ENCODE measurements around the gene ANAPC4.

ANAPC4 gene

DNA sequence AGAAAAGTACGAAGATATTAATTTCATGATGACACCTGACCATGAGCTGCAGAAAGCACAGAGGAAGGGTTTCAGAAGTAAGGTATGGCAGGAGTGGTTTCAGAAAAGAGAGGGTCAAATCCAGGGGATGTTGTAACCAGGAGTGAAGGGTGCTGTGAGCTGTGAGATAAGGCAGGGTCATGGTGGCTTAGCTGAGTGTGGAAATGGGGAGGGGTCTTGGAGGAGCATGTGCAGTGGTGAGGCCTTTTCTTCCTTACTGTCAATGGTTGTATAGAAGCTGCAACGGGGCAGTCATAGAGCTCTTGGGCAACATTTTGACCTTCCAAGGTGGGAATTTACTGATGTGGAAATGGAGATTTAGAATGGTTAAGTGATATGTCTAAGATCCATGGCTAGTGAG lies 2.5 kb downstream of the ANAPC4 start:
- no peak for ATAC-seq

DNA sequence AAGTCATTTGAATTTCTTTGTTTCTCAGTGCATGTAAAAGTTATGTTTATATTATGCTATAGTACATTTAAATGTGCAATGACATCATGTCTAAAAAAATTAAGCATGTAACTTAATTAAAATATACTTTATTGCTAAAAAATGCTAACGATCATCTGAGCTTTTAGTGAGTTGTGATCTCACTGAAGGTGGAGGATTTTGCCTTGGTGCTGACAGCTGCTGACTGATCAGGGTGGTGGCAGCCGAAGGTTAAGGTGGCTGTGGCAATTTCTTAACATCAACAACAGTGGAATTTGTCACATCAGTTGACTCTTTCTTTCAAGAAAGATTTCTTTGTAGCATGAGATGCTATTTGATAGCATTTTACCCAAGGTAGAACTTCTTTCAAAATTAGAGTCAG lies 6.6 kb downstream of the ANAPC4 start:
- no peak for ATAC-seq

DNA sequence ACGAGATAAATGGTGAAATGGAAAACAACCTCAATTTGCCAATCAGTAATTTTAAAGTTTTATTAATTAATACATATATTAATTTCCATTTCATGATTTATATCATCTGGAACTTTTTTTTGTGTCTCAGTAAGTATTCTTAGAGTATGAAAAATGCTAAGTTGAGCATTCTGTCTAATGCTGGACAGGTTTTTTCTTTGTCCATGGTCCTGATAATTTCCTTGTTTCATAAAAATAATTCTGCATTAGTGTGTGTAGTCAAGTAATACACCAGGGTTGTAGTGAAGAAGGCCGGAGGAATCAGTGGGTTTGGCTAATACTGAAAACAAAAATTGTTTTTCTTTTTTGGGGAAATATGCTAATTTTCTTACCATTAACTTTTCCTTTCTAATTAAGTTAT lies 9.9 kb downstream of the ANAPC4 start:
- ATAC-seq: no peak

DNA sequence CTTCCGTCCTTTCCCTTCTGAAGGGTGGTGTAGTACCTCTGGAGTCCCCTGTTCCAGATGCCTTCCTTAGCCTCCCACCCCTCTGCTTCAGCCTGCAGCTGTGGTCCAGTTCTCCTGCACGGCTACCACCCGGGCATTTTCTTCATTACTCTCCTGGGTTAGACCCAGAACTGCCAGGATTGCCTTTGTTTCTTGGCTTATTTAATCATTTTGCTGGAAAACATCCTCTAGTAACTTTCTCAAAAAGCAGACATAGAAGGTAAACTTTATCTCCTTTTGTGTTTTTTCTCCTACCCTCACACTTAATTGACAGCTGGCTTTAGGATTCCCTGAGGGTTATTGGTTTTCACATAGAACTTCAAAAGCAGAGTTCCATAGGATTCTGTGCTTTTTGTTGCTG lies 20.2 kb downstream of the ANAPC4 start:
- no peak for ATAC-seq

DNA sequence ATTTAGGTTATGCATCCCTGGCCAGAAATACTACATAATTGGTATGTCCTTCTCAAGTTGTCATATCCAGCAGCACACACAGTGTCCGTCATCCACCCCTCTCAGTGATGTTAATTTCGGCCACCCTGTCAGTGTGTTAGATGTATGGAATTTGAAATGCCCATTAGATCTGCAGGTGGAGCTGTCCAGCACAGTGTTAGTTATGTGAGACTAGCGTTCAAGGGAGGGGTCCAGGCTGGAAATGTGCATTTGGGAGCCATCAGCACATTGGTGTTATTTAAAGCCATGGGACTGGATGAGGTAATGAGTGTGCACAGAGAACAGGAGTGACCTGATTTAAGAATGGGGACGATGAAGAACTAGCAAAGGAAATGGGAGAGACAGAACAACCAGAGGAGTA lies 22.4 kb downstream of the ANAPC4 start:
- no peak for ATAC-seq

DNA sequence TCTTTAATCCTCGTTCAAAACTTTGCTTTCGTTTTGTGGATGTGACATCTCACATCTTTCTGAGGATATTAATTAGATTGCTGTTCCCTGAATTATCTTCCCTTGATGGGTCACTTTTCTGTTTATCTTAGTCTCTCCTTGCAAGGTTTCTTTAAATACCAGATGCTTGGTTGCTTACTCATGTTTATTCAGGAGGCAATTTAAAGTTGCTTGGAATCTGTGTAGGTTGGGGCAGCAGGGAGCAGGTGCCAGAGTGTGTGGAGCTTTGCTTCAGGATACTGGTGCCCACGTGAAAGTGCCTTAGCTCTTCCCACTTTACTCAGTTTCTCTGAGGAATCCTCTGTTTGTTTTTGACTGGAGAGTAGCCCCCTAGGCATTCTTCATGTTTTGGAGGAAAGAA lies 24.0 kb downstream of the ANAPC4 start:
- no peak for ATAC-seq

DNA sequence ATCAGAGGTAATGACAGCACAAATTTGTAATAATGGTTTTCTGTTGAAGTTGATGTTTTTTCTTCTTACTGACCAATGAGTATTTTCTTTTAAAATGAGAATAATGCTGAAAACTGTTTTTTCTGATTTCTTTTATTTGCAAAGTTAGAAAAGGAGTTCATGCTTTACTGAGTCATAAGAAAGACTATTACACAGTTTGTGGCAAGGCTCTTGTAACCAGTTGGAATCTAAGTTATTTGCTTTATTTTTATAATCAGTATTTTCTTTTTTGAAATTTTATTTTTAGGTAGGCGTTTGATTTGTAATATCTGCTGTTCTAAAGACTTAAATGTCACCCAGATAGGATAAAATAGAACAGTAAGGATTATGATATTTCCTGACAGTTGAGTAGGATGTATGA lies 25.5 kb downstream of the ANAPC4 start:
- ATAC-seq: no peak

DNA sequence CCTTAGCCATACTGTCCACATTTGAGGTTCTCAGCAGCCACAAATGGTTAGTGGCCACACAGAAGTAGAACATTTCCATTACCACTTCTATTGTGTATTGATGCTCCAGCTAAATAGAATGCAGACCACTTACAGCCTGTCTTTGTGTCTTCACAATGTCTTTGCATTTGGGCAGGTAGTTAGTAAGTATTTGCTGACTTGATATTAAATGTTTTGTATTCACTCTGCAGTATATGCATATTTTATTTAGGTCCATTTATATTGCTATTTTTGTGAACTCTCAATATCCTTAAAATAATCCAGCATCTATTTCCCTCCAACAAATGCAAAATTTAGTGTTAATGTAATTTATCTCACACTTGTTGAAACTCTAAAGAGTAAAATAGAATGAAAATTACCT lies 26.6 kb downstream of the ANAPC4 start:
- ATAC-seq: no peak

DNA sequence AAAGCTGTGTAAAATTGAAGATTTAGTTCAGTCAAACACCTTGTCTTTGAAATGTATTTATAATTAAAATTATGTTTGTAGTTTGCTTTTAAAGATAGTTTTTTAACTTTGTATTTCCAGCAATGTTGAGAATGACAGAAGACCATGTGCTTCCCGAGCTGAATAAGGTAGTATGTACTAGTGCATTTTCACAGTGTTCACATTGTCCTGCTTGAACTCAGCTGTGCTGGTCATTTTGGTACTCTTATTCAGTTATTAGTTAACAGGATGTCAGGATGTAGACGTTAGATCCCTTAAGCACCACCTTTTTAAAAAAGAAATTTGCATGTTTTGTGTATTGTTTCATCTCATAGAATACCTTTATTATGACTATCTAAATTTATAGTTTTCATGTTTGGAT lies 28.4 kb downstream of the ANAPC4 start:
- ATAC-seq: no peak

DNA sequence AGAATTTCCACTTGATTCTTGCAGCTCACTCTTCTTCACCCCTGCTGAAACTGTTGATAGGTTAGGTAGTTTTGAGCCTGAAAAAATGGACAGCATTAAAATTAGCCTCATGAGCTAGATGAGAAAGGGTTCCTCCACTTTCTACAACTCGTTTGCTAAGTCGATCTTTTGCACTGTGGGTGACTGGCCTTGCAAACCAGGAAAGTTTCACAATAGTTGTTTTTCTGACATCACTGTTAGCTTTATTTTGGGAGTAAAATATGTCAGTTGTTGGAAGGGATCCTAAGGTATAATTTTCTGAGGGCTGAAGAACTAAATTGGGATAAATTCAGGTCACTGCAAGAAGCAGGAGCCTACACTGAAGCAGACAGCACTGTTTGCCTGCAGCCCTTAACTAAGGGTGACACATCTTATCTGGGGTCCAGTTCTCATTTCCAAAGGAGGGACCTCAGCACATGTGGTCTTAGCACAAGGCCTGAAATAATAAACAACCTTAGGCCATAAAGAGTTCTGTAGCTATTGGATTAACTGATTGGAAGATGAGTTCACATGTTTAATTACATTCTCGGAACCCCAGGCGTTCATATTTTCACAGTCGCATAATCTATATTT lies 29.1 kb downstream of the ANAPC4 start:
- ATAC-seq: no peak

DNA sequence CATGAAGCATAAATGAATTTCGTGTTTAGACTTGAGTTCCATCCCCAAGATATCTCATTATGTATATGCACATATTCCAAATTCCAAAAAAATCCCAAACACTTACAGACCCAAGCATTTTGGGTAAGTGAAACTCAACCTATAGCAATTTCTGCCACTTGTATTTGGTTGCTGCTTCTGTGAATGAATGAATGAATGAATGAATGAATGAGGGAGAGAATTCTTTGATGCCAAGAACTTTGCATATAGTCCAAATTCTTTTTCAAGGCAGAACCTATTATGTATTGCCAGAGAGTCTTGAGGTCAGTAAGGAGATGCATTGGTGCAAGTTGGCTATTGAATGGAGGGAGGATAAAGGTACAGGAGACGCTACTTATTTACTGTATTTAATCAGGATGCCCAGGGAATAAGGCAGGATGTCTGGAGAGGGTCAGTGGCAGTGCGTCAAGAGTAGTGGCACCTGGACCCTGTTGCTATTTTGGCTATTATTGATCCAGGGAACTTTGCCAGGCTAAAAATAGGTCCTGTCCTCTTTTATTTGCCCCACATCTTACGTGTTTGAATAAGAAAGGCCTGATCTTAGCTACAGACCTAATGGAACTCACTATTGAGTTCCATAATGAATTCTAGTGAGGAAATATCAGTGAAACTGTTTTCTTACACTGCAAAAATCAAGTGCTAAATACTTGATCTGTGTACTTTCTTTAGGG lies 33.9 kb downstream of the ANAPC4 start:
- ATAC-seq: no peak

DNA sequence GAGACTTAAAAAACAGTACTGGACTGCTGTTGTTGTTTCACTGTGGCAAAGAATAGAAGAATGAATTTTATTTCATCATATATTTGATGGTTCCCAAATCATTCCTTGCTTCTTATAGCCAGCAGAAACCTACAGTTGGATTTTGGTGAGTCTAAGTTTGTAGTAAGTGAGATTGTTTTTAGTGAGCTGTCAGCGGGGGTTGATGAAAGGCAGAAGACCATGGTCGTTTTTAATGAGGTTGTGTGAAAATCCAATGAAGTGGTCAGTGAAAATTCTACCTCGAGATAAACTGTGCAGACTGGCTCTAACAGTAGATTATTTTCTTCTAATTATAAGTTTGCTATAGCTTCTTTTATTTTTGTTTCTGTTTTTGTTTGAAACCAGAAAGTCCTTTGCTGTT lies 36.2 kb downstream of the ANAPC4 start:
- no peak for ATAC-seq

DNA sequence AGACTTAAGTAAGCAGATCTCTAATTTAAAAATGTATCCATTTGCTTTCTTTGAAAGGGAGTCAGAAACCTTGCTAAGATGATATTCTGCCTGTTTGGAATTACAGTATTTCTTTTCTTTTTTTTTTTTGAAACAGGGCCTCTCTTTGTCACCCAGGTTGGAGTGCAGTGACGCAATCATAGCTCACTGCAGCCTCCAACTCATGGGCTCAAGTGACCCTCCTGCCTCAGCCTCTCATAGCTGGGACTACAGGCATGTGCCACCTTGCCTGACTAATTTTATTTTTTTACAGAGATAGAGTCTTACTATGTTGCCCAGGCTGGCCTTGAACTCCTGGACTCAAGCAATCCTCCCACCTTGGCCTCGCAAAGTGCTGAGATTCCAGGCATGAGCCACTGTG lies 40.0 kb downstream of the ANAPC4 start:
- ATAC-seq: no peak

DNA sequence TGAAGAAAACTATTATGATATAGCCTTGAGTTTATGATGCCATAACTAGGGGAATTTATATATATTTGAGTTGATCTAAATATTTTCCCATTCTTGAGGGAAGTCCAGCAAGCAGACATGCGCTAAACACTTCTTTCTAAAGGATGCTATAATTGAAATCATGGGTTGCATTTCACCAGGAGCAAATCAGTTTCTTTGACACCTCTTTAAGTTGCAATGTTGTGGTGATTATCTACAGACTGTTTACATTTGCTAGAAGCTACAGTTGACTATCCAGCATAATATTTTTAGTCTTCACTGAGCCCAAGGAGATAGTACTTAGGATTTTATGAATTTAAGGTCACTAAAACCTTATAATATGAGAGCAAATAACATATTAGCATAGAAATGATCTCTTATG lies 43.9 kb downstream of the ANAPC4 start:
- no peak for ATAC-seq

DNA sequence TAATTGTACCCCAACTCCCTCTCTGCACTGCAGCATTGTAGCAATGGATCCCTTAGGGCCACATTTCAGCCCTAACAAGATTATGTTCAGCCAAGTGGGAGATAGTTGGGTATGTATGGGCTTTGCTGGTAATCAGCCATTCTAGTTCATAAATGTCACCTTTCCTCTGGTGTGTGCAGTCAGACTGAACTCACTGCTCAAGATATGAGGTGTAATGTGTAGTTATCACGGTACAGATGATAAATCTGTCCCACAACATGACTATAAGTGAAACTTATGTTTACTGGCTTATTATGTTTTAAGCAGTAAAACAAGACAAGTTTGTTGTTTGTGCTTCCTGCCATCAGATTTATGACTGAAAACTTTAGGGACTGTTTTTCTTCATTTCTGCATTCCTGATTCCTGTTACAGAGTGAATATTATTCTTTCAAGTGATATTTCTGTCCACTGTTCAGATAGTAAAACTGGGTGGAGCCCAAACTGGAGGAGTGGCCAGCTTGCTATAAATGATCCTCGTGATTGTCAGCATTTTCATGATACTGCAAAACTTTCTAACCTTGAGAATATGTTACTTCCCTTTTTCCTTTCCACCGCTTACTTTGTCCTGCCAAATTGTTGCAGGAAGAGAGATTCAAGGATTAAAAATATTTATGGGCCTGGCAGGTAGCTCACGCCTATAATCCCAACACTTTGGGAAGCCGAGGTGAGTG lies 44.9 kb downstream of the ANAPC4 start:
- ATAC-seq: peak; percentile 48 to 63

DNA sequence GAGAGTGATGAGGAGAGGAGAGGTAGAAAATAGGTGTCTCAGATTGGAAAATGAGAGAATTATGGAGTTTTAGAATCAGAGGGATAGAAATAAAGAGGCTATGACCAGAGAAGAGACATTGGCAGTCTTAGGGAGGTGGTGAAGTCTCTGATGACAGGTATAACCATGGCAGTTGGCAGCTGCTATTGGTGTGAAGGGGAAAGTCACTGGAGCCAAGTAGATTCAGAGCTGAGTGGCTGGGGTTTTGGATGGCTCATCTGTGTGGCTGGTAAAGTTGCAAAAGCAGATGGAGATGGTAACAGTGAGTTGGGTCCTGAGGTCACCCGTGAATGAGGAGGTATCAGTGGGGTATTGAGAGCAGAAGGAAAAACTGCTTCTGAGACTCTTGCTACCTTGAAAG lies 46.5 kb downstream of the ANAPC4 start:
- no peak for ATAC-seq

DNA sequence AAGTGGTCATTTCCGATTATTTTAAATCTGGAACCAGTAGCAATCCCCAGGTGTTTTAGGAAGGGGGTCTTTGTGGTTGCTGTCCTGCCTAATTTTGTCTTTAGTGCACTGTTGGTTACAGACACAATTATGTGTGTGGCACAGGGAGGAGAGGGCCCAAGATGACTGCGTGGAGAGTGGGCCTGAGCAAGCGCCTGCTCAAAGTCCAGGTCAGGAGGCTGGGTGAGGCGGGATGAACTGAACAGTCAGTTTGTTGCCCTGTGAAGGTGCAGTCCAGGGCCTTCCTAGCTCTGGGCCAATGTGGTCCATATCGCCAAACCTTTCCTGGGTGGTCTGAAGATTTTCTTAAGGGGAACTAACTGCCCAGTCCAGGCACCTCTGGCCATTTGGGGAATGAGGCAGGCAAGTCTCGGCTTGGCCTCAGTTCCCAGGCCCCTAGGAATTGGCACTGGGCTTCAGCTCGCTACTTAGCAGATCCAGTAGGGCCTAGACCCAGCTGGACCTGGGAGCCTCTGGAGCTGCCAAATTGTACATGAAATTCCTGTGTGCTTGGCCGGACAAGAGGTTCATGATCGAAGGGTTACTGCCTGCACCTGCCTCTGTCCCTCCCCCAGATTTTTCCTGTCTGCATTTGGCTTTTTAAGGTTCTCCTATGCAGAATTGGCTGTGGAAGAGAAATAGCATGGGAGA lies 47.6 kb downstream of the ANAPC4 start:
- no peak for ATAC-seq

DNA sequence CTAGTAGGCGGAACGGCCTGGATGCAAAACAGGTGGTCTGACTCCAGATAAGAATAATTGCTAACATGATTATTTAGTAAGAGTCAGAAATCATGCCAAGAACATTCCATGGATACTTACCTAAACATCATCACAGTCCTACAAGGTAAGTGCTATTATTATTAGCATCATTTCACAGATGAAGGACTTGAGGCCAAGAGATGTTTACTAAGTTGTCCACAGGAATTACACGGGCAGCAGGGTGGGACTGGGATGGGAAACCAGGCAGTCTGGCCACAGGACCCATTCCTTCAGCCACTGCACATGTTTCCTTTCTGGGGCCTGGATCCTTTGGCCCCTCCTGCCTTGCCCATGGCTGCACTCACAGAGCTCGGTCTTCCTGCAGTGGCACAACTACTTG lies 48.3 kb downstream of the ANAPC4 start:
- ATAC-seq: no peak

DNA sequence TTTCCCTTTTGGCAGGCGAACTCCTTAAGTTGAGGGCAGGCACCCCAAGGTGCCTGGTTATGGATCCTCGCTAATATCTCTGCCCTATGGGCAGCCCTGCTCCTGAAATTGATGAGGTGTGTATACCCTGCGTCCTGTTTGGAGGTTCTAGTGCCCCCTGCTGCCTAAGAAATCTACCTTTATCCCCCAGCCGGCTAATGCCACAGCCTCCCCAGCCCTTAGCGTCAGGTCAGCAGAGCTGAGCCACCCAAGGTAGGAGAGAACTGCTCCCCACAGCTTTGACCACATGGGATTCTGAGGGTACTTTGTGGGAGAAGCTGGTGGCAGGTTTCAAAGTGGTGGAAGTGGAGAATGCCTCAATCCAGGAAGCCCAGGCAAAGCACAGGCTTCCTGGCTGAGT lies 50.8 kb downstream of the ANAPC4 start:
- no peak for ATAC-seq

DNA sequence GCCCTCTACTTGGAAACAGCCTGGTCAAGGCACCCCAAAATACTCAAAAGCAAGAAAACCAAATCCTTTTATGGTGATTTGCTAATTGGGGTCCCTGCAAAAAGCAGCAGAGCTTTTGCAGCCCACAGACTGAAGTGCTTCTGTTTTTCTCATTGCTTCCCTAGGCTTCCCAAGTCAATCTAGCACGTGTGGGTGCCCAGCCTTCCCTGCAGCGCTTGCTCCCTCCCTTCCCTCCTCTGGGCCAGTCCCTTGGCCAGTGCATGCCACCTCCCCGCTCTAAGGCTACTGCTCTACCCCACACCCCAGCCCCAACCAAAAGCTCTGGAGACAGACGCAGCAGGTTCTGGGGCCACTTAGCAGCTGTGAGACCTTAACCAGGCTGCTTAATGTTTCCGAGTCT lies 53.6 kb downstream of the ANAPC4 start:
- no peak for ATAC-seq

DNA sequence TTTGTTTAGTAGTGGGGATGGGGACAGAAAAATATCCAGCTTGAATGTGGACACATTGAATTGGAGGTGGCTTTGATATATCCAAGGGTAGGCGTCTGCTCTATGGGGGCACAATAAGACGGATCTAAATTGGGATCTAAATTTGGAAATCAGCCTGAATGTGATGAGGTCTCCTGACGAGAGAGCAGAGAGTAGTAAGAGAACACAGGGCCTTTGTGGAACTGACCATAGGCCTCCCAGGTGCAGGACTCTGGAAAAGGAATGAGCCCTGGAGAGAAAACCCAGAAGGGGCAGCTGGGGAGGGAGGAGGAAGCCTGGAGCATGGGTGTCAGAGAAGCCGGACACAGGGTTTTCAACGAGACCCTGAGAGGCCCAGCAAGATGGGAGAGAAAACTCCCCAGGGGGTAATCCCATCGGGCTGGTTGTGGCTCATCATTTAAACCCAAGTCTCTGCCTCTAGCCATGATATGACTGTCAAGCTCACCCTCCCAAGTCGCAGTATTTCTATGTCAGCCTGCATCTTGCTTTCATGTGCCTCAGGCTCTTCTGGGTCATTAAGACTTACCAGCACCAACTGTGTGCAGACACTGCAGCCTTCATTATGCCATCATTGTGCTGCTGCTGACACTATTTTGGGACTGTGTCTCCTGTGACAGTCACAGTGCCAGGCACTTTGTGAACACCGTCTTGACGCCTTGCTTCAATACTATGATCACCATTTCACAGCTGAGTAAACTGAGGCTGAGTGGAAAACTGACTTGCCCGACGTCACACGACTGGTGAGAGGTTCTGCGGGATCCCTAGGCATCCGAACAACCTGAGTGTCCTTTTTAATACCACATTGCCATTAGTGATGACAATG lies 57.1 kb downstream of the ANAPC4 start:
- ATAC-seq: no peak

DNA sequence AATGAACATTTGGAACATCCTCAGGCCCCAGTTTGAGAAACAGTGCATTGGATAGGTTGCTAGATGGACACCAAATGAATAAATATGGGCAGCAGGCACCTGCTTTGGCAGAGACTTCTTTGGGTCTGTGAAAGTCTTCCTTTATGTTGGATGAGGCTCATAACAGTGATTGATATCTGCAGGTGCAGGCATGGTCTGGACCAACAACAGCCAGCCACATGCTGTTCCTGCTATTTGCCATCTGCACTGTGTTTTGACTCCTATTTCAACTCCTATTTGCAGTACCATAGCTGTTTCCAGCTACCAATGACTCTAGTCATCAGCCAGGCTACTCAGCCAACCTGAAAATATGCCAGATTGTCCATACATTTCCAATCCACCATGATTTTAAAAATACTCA lies 60.9 kb downstream of the ANAPC4 start:
- ATAC-seq: no peak
